ENCODE measurements around the gene ST7.

ST7 gene

DNA sequence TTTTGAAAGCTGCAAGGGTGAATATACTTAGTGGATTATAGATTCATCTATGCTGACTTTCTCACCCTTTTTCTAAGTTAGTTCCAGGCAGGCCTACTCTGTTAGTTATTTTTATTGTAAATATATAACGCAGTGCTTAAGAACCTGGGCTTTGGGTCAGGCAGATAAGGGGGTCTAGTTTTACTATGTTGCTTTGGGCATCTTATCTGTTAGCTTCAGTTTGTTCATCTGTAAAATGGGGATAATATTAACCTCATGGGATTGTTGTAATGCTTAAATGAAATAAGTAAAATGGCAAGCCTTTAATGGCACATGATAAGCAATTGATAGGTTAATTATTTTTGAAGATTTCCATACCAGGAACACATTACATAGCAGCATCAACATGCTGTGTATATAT lies 79.5 kb downstream of the ST7 start:
- no peak overlapping the region for H3K4me3 ChIP-seq (ENCODE audit: low read depth, low read length)
- TF ChIP-seq, protein P1, sequence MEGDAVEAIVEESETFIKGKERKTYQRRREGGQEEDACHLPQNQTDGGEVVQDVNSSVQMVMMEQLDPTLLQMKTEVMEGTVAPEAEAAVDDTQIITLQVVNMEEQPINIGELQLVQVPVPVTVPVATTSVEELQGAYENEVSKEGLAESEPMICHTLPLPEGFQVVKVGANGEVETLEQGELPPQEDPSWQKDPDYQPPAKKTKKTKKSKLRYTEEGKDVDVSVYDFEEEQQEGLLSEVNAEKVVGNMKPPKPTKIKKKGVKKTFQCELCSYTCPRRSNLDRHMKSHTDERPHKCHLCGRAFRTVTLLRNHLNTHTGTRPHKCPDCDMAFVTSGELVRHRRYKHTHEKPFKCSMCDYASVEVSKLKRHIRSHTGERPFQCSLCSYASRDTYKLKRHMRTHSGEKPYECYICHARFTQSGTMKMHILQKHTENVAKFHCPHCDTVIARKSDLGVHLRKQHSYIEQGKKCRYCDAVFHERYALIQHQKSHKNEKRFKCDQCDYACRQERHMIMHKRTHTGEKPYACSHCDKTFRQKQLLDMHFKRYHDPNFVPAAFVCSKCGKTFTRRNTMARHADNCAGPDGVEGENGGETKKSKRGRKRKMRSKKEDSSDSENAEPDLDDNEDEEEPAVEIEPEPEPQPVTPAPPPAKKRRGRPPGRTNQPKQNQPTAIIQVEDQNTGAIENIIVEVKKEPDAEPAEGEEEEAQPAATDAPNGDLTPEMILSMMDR (IDR thresholded peaks at IDR 0.05; ENCODE audit: borderline replicate concordance, insufficient read depth, low read depth, low read length) = no peak

DNA sequence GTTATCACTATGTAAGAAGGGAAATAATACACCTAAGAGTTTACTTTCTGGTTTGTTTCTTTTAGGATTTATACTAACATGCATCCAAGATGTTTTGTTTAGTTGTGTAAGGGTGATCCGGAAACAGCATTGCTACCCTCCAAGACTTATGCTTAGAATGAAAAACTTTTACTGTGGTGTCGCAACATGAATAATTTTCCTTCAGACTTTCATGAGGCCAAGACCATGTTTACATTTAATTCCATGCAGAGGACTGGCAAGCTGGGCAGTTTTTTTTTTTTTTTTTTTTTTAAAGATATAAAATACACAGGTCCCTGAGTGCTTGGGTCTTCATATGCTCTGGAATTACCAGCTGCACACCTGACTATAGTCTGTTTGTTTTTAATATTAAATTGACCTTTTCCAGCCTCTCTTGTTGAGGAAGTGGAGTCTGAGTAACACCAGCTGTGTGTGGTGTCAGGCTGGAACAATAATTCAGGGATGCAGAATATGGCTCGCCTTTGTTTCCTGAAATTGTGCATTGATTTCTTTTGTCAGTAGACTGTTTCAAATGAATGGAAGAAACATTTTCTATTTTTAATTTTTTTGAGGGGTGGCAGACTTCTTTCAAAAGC lies 81.7 kb downstream of the ST7 start:
- H3K4me3 ChIP-seq (ENCODE audit: low read depth, low read length) = no peak overlapping the region
- TF ChIP-seq, protein P1 (IDR thresholded peaks at IDR 0.05; ENCODE audit: borderline replicate concordance, insufficient read depth, low read depth, low read length) = no peak

DNA sequence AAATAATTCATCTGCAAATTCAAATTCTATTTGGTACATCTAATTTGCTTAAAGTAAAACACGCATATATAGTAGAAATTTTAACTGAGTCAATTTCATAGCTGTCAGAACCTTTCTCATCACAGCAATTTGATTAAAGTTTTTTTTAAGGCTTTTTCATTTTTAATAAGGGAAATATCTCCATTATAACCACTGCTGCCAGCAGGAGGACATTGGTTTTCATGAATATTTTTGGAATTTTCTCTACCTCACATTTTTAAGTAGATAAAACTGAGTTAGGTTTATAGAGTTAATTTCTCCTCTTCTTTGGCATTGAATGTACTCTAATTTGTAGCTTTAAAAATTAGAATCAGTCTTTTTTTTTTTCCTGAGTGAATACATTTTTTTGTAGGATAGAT lies 82.2 kb downstream of the ST7 start:
- H3K4me3 ChIP-seq (ENCODE audit: low read depth, low read length) = no peak overlapping the region
- TF ChIP-seq, protein P1 (IDR thresholded peaks at IDR 0.05; ENCODE audit: borderline replicate concordance, insufficient read depth, low read depth, low read length) = no peak

DNA sequence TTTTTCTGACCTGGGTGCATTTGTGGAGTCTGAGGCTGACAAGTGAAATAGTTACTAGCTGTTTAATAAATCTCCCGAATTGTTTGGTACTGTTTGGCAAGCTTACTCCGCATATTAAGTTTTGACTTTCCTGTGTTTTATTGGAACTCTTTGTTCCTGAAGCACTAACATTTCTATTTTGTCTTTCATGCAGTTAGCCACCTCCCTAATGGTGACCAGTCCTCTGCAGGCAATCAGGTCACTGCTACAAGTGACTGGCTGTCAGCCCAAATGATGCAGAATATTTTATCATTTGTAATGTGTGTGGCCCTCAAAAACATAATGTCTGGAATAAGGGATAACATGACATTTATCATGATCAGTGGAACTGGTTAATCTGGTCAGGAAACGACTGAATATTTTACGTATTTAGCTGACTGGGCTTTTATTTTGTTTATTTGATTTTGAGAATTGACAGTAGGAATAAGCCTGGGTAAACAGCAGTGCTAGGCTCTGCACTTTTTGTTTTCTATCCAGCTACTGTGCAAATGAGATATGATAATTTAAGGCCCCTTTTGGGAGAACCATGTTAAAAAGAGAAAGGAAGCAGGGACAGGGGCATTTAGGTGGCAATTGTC lies 82.9 kb downstream of the ST7 start:
- TF ChIP-seq, protein P1 (IDR thresholded peaks at IDR 0.05; ENCODE audit: borderline replicate concordance, insufficient read depth, low read depth, low read length) = no peak
- no peak overlapping the region for H3K4me3 ChIP-seq (ENCODE audit: low read depth, low read length)

DNA sequence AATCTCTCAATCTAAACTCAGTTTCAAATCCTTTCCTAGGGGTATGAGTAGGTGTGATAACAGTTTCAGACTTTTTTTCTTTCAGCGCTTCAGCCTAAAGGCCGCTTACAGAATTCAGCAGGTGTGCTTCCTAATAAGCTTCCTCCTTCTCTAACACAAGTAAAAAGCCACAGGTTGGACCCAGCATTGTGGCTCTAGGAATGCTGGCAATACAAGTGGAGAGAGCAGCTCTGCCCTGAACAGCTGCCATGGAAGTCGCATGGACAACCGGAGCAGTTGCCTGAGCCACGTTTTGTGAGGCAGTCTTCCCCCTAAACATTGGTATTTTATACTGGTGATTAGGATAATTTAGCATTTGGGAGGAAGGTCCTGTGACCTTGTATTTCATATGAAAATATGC lies 83.5 kb downstream of the ST7 start:
- TF ChIP-seq, protein P1 (IDR thresholded peaks at IDR 0.05; ENCODE audit: borderline replicate concordance, insufficient read depth, low read depth, low read length) = no peak
- H3K4me3 ChIP-seq (ENCODE audit: low read depth, low read length) = no peak overlapping the region

DNA sequence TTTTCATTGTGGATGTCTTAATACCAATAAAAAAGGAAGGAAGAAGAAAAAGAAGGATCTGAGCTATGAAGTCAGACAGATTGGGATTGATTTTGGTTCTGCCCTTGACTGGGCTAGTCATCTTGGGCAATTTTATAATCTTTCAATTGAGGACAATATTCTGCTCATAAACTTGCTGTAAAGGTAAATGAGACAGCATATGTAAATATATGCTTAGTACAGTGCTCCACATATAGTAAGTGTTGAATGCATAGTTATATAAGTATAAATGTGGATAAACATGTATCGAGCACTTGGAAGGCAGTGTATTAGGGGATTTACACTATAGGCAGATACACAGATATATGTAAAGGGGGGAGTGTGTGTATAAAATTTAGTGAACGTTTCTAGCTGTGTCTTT lies 85.1 kb downstream of the ST7 start:
- no peak overlapping the region for H3K4me3 ChIP-seq (ENCODE audit: low read depth, low read length)
- TF ChIP-seq, protein P1 (IDR thresholded peaks at IDR 0.05; ENCODE audit: borderline replicate concordance, insufficient read depth, low read depth, low read length) = no peak

DNA sequence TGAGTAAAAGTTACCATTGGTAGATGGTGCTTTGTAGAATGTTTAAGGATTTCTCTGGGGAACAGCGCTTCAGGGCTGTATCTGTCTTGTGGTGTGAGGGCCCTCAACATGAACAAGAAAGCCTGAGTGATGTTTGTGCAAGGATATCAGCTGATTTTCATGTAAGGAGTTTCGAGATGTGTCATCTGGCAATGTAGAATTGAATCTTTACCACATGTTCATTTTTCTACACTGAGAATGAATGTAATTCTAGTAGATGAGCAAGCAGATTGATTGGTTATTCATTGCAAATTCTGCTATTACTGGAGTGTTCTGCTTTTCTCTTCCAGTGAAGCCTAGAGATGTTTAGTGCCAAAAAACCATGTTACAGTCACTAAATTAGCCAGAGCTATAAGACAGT lies 87.7 kb downstream of the ST7 start:
- TF ChIP-seq, protein P1 (IDR thresholded peaks at IDR 0.05; ENCODE audit: borderline replicate concordance, insufficient read depth, low read depth, low read length) = no peak
- H3K4me3 ChIP-seq (ENCODE audit: low read depth, low read length) = no peak overlapping the region
